Caco-2 (cell line): Measurements from ENCODE around the gene TMEM225B. TPM values are rescaled to one million over a fixed set of nuclear protein-coding genes. Genes with fewer than 3 reads are reported as not detected.

ENCODE experiments used
- BruUV-seq: library from RNA; stranded (reverse); fragments of 400-500 nt; replicated peaks from 2 replicates; lab custom pipeline; 2021; lab: Mats Ljungman, UMichigan
- CTCF ChIA-PET: fragments of 300-600 bp; sonication (Branson Sonifier 250); formaldehyde crosslinking; loops from one replicate; lab custom pipeline; 2022; ENCODE audit warnings: antibody characterized with exemption; lab: Charles Lee
- POLR2A ChIA-PET: fragments of 300-600 bp; sonication (Branson Sonifier 250); formaldehyde crosslinking; loops from one replicate; lab custom pipeline; 2022; ENCODE audit warnings: antibody characterized with exemption; lab: Charles Lee
- DNase-seq, 2 experiments: peaks; one replicate each; pipeline versions ENCODE4 v3.0.0 to v3.0.0-alpha.2; 2020 to 2022
- H3K27me3 ChIP-seq: replicated peaks from 2 replicates; pipeline ENCODE4 v1.6.0; 2011; ENCODE audit warnings: low read length; ENCODE audit not compliant: control insufficient read depth, insufficient read depth
- H3K36me3 ChIP-seq: 2 replicates; pipeline ENCODE4 v1.5.1; 2011; ENCODE audit warnings: low read length; ENCODE audit not compliant: control insufficient read depth, insufficient read depth
- H3K4me1 ChIP-seq: fragments of 250-450 bp; sonication (Bioruptor Pico); 2 replicates; pipeline ENCODE4 v1.5.1; 2020; ENCODE audit warnings: mild to moderate bottlenecking
- H3K4me3 ChIP-seq: 2 replicates; pipeline ENCODE4 v1.5.1; 2011; ENCODE audit warnings: low read depth, mild to moderate bottlenecking, control low read depth, low read length
- H3K9me3 ChIP-seq: fragments of 250-450 bp; sonication (Bioruptor Pico); 2 replicates; pipeline ENCODE4 v1.5.1; 2020; ENCODE audit warnings: mild to moderate bottlenecking, moderate library complexity
- H3K27ac Mint-ChIP-seq: one replicate; pipeline ENCODE4 v1.8.0; 2022; ENCODE audit warnings: mixed read lengths; ENCODE audit not compliant: unreplicated experiment
- H3K27me3 Mint-ChIP-seq: one replicate; pipeline ENCODE4 v1.8.0; 2022; ENCODE audit warnings: mixed read lengths; ENCODE audit not compliant: insufficient read depth, unreplicated experiment
- H3K36me3 Mint-ChIP-seq: one replicate; pipeline ENCODE4 v1.8.0; 2022; ENCODE audit warnings: mild to moderate bottlenecking, mixed read lengths; ENCODE audit not compliant: insufficient read depth, unreplicated experiment
- H3K4me1 Mint-ChIP-seq: one replicate; pipeline ENCODE4 v1.8.0; 2022; ENCODE audit warnings: low read depth, mixed read lengths; ENCODE audit not compliant: unreplicated experiment
- H3K4me3 Mint-ChIP-seq: one replicate; pipeline ENCODE4 v1.8.0; 2022; ENCODE audit warnings: mild to moderate bottlenecking, moderate library complexity, mixed read lengths; ENCODE audit not compliant: unreplicated experiment
- H3K9me3 Mint-ChIP-seq: one replicate; pipeline ENCODE4 v1.8.0; 2022; ENCODE audit warnings: mixed read lengths; ENCODE audit not compliant: unreplicated experiment
- intact Hi-C: fragments of 100-400 bp; cut with micrococcal nuclease; formaldehyde crosslinking; loops from one replicate; pipeline ENCODE4 v1.10.0; 2022; ENCODE audit not compliant: unreplicated experiment
- total RNA-seq: library from RNA; stranded (reverse); gene quantifications from 2 replicates; pipeline ENCODE4 v1.2.3, GENCODE V29; 2022
- TF ChIP-seq, protein P1 (sequence below), 2 experiments: fragments of 200-600 bp in 1 of 2; IDR thresholded peaks; 1 replicate in 1 of 2; 2 replicates in 1 of 2; pipeline versions ENCODE4 v1.5.1 to v1.8.0; 2011 to 2022; ENCODE audit warnings: antibody characterized with exemption in 1 of 2, control low read depth in 1 of 2, inconsistent platforms in 1 of 2, low read depth in 1 of 2, low read length in 1 of 2, mild to moderate bottlenecking in 1 of 2, moderate library complexity in 1 of 2; ENCODE audit not compliant: insufficient read depth in 1 of 2, severe bottlenecking in 1 of 2, unreplicated experiment in 1 of 2

The TMEM225B gene
- total RNA-seq, 1 experiment from 2014 or later: 0.27 TPM

GRCh38 chr7:99571768-99572167 lies 26.3 kb upstream of the TMEM225B start:
- Histone ChIP-seq H3K36me3 (no peaks in the 10 kb centered on the region), H3K4me3 (no peak overlapping the region), H3K27me3 (no peaks in the 10 kb centered on the region), H3K4me1 (no peaks in the 10 kb centered on the region), H3K9me3 (no peaks in the 10 kb centered on the region)
- ChIA-PET POLR2A (no interaction called here), CTCF (no interaction called here)
- intact Hi-C loops: no loop called here
- DNase-seq: no peak
- Mint-ChIP-seq H3K36me3 (no peaks in the 10 kb centered on the region), H3K27ac (no peak overlapping the region), H3K4me3 (no peak overlapping the region), H3K4me1 (no peaks in the 10 kb centered on the region), H3K9me3 (no peaks in the 10 kb centered on the region), H3K27me3 (peaks cover 7% of the 10 kb centered on the region)
- TF ChIP-seq, protein P1, sequence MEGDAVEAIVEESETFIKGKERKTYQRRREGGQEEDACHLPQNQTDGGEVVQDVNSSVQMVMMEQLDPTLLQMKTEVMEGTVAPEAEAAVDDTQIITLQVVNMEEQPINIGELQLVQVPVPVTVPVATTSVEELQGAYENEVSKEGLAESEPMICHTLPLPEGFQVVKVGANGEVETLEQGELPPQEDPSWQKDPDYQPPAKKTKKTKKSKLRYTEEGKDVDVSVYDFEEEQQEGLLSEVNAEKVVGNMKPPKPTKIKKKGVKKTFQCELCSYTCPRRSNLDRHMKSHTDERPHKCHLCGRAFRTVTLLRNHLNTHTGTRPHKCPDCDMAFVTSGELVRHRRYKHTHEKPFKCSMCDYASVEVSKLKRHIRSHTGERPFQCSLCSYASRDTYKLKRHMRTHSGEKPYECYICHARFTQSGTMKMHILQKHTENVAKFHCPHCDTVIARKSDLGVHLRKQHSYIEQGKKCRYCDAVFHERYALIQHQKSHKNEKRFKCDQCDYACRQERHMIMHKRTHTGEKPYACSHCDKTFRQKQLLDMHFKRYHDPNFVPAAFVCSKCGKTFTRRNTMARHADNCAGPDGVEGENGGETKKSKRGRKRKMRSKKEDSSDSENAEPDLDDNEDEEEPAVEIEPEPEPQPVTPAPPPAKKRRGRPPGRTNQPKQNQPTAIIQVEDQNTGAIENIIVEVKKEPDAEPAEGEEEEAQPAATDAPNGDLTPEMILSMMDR (IDR thresholded peaks at IDR 0.05; ENCODE audit: insufficient read depth in 1 of 2, low read depth in 1 of 2, low read length in 1 of 2, severe bottlenecking in 1 of 2, unreplicated experiment in 1 of 2): no peak
- BruUV-seq: no TSS peak

DNA sequence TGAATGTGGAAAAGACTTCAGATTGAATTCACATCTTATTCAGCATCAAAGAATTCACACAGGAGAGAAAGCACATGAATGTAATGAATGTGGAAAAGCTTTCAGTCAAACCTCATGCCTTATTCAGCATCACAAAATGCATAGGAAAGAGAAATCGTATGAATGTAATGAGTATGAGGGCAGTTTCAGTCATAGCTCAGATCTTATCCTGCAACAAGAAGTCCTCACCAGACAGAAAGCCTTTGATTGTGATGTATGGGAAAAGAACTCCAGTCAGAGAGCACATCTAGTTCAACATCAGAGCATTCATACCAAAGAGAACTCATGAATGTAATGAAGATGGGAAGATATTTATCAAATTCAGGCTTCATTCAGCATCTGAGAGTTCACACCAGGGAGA lies 24.8 kb upstream of the TMEM225B start:
- H3K36me3 ChIP-seq: no peaks in the 10 kb centered on the region
- no peaks in the 10 kb centered on the region for H3K27me3 ChIP-seq
- intact Hi-C loops: no loop called here
- peaks cover 7% of the 10 kb centered on the region for H3K27me3 Mint-ChIP-seq
- no peak for DNase-seq
- no peaks in the 10 kb centered on the region for H3K4me1 Mint-ChIP-seq
- no peaks in the 10 kb centered on the region for H3K36me3 Mint-ChIP-seq
- H3K4me1 ChIP-seq: no peaks in the 10 kb centered on the region
- no peak overlapping the region for H3K4me3 ChIP-seq
- no TSS peak for BruUV-seq
- no peak overlapping the region for H3K4me3 Mint-ChIP-seq
- TF ChIP-seq, protein P1 (IDR thresholded peaks at IDR 0.05; ENCODE audit: insufficient read depth in 1 of 2, low read depth in 1 of 2, low read length in 1 of 2, severe bottlenecking in 1 of 2, unreplicated experiment in 1 of 2): no peak
- no peaks in the 10 kb centered on the region for H3K9me3 ChIP-seq
- H3K27ac Mint-ChIP-seq: no peak overlapping the region
- ChIA-PET POLR2A (interaction anchor here (0.6 kb wide), 1 partner anchor 39 kb away, joined by 13 read pairs; no protein-coding TSS in a partner anchor), CTCF (no interaction called here)
- H3K9me3 Mint-ChIP-seq: no peaks in the 10 kb centered on the region

- Mint-ChIP-seq H3K36me3 (no peaks in the 10 kb centered on the region), H3K4me3 (no peak overlapping the region)
These were observed 21.8 kb upstream of the TMEM225B start for GRCh38 chr7:99576251-99576650.

More at GRCh38 chr7:99576251-99576650, 21.8 kb upstream of the TMEM225B start:
- no peaks in the 10 kb centered on the region for H3K27me3 ChIP-seq
- Mint-ChIP-seq H3K27ac (no peak overlapping the region), H3K9me3 (no peaks in the 10 kb centered on the region), H3K27me3 (peaks cover 7% of the 10 kb centered on the region), H3K4me1 (no peaks in the 10 kb centered on the region)
- H3K36me3 ChIP-seq: no peaks in the 10 kb centered on the region
- no peaks in the 10 kb centered on the region for H3K4me1 ChIP-seq
- intact Hi-C loops: no loop called here
- no peak overlapping the region for H3K4me3 ChIP-seq
- TF ChIP-seq, protein P1 (IDR thresholded peaks at IDR 0.05; ENCODE audit: insufficient read depth in 1 of 2, low read depth in 1 of 2, low read length in 1 of 2, severe bottlenecking in 1 of 2, unreplicated experiment in 1 of 2): no peak
- no peaks in the 10 kb centered on the region for H3K9me3 ChIP-seq
- BruUV-seq: no TSS peak
- CTCF ChIA-PET: no interaction called here
- no peak for DNase-seq
- POLR2A ChIA-PET: no interaction called here
